ENCODE measurements around the gene ZNF829. TPM values are rescaled to one million over a fixed set of nuclear protein-coding genes. Genes with fewer than 3 reads are reported as not detected.

ZNF829 gene
- polyA plus RNA-seq, 2 donors: 0.56 to 0.57 TPM

Other genes with a start within 250 kb of the ZNF829 start
- gene ZNF461, start 249.5 kb downstream of the ZNF829 start, polyA plus RNA-seq: 1 to 10 TPM; 2.3 to 3.3 TPM
- gene ZNF567, start 228.7 kb downstream of the ZNF829 start, polyA plus RNA-seq: 1 to 10 TPM; 1.6 to 2.1 TPM
- gene ZNF850, start 143.5 kb downstream of the ZNF829 start, polyA plus RNA-seq: under 1 TPM; 0.13 to 0.55 TPM
- gene ZNF790, start 77.9 kb downstream of the ZNF829 start, polyA plus RNA-seq: 1 to 10 TPM; 2.9 to 3.3 TPM
- gene ZNF345, start 65.4 kb downstream of the ZNF829 start, polyA plus RNA-seq: 1 to 10 TPM; 2.0 to 2.3 TPM
- 1 to 10 TPM; 2.2 TPM for gene ZNF568, start within 50 bp of the ZNF829 start, polyA plus RNA-seq
- gene ZNF420, start 162.1 kb upstream of the ZNF829 start, polyA plus RNA-seq: 1 to 10 TPM; 2.0 to 2.6 TPM

Measured in esophagus (tissue), 2 donors.